Midbrain (tissue), 1 donor: ENCODE results near the gene AMPD2.
"Not testable (repeated sequence)": the region's sequence is repeated elsewhere in the genome, so short reads cannot be mapped to it uniquely, and the experiment has no call there.

Experiments
- DNase-seq: peaks from one replicate; lab custom pipeline; 2025; lab: John Stamatoyannopoulos, UW

AMPD2 gene

GRCh38 chr1:109678637-109679036, 59.0 kb downstream of the AMPD2 start:
- DNase-seq, result not testable (repeated sequence)
